ENCODE data around the gene SCP2.

DNA sequence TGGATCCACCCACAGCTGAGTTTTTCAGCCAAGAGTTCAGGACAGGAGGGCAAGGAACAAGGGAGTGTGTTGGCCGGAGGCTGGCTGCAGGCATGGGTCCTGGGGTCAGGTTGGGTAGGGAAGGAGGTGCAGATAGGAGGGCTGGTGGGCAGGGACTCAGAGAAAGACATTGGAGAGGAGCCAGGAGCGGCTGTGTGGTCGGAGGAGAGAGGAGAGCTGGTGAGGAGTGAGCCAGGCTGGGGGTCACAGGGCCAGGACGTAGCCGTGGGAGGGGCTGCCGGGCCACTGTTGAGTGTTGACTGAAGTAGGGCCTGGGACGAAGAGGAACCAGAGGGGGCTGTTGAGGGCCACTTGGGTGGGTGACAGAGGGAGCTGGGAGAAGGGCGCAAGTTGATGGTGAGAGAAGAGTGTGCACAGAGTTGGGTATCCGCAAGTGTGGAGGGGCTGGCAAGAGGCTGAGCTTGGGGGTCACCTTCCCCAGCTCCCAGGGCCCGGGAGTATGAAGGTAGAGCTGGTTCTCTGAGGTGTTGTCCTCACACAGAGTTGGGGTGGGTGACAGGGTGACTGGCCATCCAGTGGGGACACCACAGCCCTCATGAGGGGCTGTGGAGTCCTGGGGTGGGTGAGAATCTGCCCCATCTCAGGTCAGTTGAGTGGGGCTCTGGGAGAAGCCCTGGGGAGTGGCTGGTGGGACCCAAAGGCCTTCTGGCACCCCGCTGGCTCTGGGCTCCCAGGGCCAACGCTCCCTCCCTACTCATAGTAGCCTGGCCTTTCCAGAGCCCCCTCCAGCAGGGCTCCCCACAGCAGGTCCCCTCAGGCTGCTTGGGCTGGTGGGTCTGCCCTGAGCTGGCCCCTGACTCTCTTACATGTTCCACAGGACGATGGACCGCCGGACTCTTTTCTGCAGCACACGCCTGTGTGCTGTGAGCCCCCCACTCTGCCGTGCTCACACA is 156.8 kb downstream of the SCP2 start:
- TF ChIP-seq ZNF70 (CRISPR knock-in tag; IDR thresholded peaks at IDR 0.05) (no peak), PATZ1 (CRISPR knock-in tag; IDR thresholded peaks at IDR 0.05; ENCODE audit: borderline replicate concordance) (no peak), ESRRG (CRISPR knock-in tag; IDR thresholded peaks at IDR 0.05) (no peak), ZFP30 (CRISPR knock-in tag; IDR thresholded peaks at IDR 0.05) (no peak), CSDC2 (CRISPR knock-in tag; IDR thresholded peaks at IDR 0.05) (no peak), PPARA (CRISPR knock-in tag; IDR thresholded peaks at IDR 0.05; ENCODE audit: borderline replicate concordance) (no peak), OSR1 (CRISPR knock-in tag; IDR thresholded peaks at IDR 0.05) (no peak), BACH2 (CRISPR knock-in tag; IDR thresholded peaks at IDR 0.05; ENCODE audit: borderline replicate concordance) (no peak), RARB (CRISPR knock-in tag; IDR thresholded peaks at IDR 0.05) (no peak), TOX (CRISPR knock-in tag; IDR thresholded peaks at IDR 0.05; ENCODE audit: borderline replicate concordance) (no peak)
- TF ChIP-seq, protein P1, sequence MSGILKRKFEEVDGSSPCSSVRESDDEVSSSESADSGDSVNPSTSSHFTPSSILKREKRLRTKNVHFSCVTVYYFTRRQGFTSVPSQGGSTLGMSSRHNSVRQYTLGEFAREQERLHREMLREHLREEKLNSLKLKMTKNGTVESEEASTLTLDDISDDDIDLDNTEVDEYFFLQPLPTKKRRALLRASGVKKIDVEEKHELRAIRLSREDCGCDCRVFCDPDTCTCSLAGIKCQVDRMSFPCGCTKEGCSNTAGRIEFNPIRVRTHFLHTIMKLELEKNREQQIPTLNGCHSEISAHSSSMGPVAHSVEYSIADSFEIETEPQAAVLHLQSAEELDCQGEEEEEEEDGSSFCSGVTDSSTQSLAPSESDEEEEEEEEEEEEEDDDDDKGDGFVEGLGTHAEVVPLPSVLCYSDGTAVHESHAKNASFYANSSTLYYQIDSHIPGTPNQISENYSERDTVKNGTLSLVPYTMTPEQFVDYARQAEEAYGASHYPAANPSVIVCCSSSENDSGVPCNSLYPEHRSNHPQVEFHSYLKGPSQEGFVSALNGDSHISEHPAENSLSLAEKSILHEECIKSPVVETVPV (CRISPR knock-in tag; IDR thresholded peaks at IDR 0.05): no peak

Data from SK-N-SH treated with all-trans-retinoic acid at 6 μM for 48 hours (cell line).